SK-N-SH treated with all-trans-retinoic acid at 6 μM for 48 hours (cell line): ENCODE data around the gene CSN3.
"Not testable (repeated sequence)": the region's sequence is repeated elsewhere in the genome, so short reads cannot be mapped to it uniquely, and the experiment has no call there.

Source experiments
- ATAC-seq: fragments of 200-7000 bp; cut with Tn5 transposase; 3 replicates; pipeline ENCODE4 v1.9.1; 2020; ENCODE audit warnings: mild to moderate bottlenecking, moderate library complexity
- ARNTL ChIP-seq: fragments of 450-650 bp; formaldehyde crosslinking; IDR thresholded peaks from 2 replicates; pipeline ENCODE4 v1.5.0; 2020; ENCODE audit warnings: low read depth, mild to moderate bottlenecking, moderate library complexity, borderline replicate concordance
- BACH2 ChIP-seq: fragments of 250-450 bp; sonication (Bioruptor Pico); IDR thresholded peaks from 2 replicates; pipeline ENCODE4 v1.9.0; 2021; ENCODE audit warnings: mild to moderate bottlenecking, borderline replicate concordance
- CSDC2 ChIP-seq: fragments of 250-450 bp; sonication (Bioruptor Pico); IDR thresholded peaks from 2 replicates; pipeline ENCODE4 v1.5.0; 2020; ENCODE audit warnings: mild to moderate bottlenecking, moderate library complexity
- CSRNP3 ChIP-seq: fragments of 250-450 bp; sonication (Bioruptor Pico); IDR thresholded peaks from 2 replicates; pipeline ENCODE4 v1.5.1; 2021; ENCODE audit warnings: mild to moderate bottlenecking, moderate library complexity
- ESRRG ChIP-seq: fragments of 250-450 bp; sonication (Bioruptor Pico); IDR thresholded peaks from 2 replicates; pipeline ENCODE4 v1.6.1; 2021; ENCODE audit warnings: mild to moderate bottlenecking
- GLIS3 ChIP-seq: fragments of 250-450 bp; sonication (Bioruptor Pico); IDR thresholded peaks from 2 replicates; pipeline ENCODE4 v1.5.0; 2020; ENCODE audit warnings: mild to moderate bottlenecking, moderate library complexity
- ISL1 ChIP-seq: fragments of 250-450 bp; sonication (Bioruptor Pico); IDR thresholded peaks from 2 replicates; pipeline ENCODE4 v2.1.2; 2022; ENCODE audit warnings: mild to moderate bottlenecking, moderate library complexity
- OSR1 ChIP-seq: fragments of 250-450 bp; sonication (Bioruptor Pico); IDR thresholded peaks from 2 replicates; pipeline ENCODE4 v1.8.0; 2022; ENCODE audit warnings: moderate library complexity, mild to moderate bottlenecking, inconsistent platforms
- PATZ1 ChIP-seq: fragments of 250-450 bp; sonication (Bioruptor Pico); IDR thresholded peaks from 2 replicates; pipeline ENCODE4 v1.8.0; 2020; ENCODE audit warnings: mild to moderate bottlenecking, moderate library complexity, borderline replicate concordance
- PPARA ChIP-seq: fragments of 250-450 bp; sonication (Bioruptor Pico); IDR thresholded peaks from 2 replicates; pipeline ENCODE4 v1.5.0; 2020; ENCODE audit warnings: mild to moderate bottlenecking, borderline replicate concordance
- RARB ChIP-seq: fragments of 250-450 bp; sonication (Bioruptor Pico); IDR thresholded peaks from 2 replicates; pipeline ENCODE4 v1.8.0; 2021; ENCODE audit warnings: mild to moderate bottlenecking, moderate library complexity
- SNAI2 ChIP-seq: fragments of 250-450 bp; sonication (Bioruptor Pico); IDR thresholded peaks from 2 replicates; pipeline ENCODE4 v1.5.0; 2020; ENCODE audit warnings: mild to moderate bottlenecking, moderate library complexity
- TCF4 ChIP-seq: fragments of 250-450 bp; sonication (Bioruptor Pico); IDR thresholded peaks from 2 replicates; pipeline ENCODE4 v1.8.0; 2021; ENCODE audit warnings: mild to moderate bottlenecking, moderate library complexity, borderline replicate concordance
- TOX ChIP-seq: fragments of 250-450 bp; sonication (Bioruptor Pico); IDR thresholded peaks from 2 replicates; pipeline ENCODE4 v1.8.0; 2021; ENCODE audit warnings: mild to moderate bottlenecking, moderate library complexity, borderline replicate concordance
- ZC3H10 ChIP-seq: fragments of 250-450 bp; sonication (Bioruptor Pico); IDR thresholded peaks from 2 replicates; pipeline ENCODE4 v1.5.1; 2021; ENCODE audit warnings: mild to moderate bottlenecking, moderate library complexity
- ZFP3 ChIP-seq: fragments of 250-450 bp; sonication (Bioruptor Pico); IDR thresholded peaks from 2 replicates; pipeline ENCODE4 v1.5.0; 2020; ENCODE audit warnings: mild to moderate bottlenecking, moderate library complexity
- ZFP30 ChIP-seq: fragments of 450-650 bp; formaldehyde crosslinking; IDR thresholded peaks from 2 replicates; pipeline ENCODE4 v1.5.0; 2022; ENCODE audit warnings: mild to moderate bottlenecking, moderate library complexity
- ZNF565 ChIP-seq: fragments of 450-650 bp; formaldehyde crosslinking; conservative IDR thresholded peaks from 2 replicates; pipeline ENCODE4 v1.5.0; 2020; ENCODE audit warnings: low read depth, mild to moderate bottlenecking, moderate library complexity
- ZNF70 ChIP-seq: fragments of 450-650 bp; formaldehyde crosslinking; IDR thresholded peaks from 2 replicates; pipeline ENCODE4 v1.5.0; 2020; ENCODE audit warnings: mild to moderate bottlenecking, moderate library complexity
- ZNF8 ChIP-seq: fragments of 450-650 bp; formaldehyde crosslinking; IDR thresholded peaks from 2 replicates; pipeline ENCODE4 v1.5.0; 2020; ENCODE audit warnings: mild to moderate bottlenecking, moderate library complexity
- TF ChIP-seq, protein P1 (sequence below): fragments of 250-450 bp; sonication (Bioruptor Pico); IDR thresholded peaks from 2 replicates; pipeline ENCODE4 v1.5.1; 2020; ENCODE audit warnings: low read depth, mild to moderate bottlenecking, moderate library complexity
- TF ChIP-seq, protein P2 (sequence below): fragments of 250-450 bp; sonication (Bioruptor Pico); IDR thresholded peaks from 2 replicates; pipeline ENCODE4 v1.8.0; 2021; ENCODE audit warnings: low read depth, mild to moderate bottlenecking, moderate library complexity, borderline replicate concordance

Gene CSN3

GRCh38 chr4:70196857-70197256 is 45.5 kb upstream of the CSN3 start:
- ATAC-seq = no peak
- no peak for TF ChIP-seq ZNF70 (CRISPR knock-in tag)
- TF ChIP-seq ZFP30 = no peak
- no peak for TF ChIP-seq CSDC2
- no peak for TF ChIP-seq TCF4 (CRISPR knock-in tag)
- TF ChIP-seq, protein P1, sequence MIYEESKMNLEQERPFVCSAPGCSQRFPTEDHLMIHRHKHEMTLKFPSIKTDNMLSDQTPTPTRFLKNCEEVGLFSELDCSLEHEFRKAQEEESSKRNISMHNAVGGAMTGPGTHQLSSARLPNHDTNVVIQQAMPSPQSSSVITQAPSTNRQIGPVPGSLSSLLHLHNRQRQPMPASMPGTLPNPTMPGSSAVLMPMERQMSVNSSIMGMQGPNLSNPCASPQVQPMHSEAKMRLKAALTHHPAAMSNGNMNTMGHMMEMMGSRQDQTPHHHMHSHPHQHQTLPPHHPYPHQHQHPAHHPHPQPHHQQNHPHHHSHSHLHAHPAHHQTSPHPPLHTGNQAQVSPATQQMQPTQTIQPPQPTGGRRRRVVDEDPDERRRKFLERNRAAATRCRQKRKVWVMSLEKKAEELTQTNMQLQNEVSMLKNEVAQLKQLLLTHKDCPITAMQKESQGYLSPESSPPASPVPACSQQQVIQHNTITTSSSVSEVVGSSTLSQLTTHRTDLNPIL = no peak
- TF ChIP-seq CSRNP3 = no peak
- no peak for TF ChIP-seq ESRRG
- no peak for TF ChIP-seq ZNF8
- no peak for TF ChIP-seq ZNF565 (CRISPR knock-in tag)
- TF ChIP-seq ZFP3 = no peak
- TF ChIP-seq, protein P2, sequence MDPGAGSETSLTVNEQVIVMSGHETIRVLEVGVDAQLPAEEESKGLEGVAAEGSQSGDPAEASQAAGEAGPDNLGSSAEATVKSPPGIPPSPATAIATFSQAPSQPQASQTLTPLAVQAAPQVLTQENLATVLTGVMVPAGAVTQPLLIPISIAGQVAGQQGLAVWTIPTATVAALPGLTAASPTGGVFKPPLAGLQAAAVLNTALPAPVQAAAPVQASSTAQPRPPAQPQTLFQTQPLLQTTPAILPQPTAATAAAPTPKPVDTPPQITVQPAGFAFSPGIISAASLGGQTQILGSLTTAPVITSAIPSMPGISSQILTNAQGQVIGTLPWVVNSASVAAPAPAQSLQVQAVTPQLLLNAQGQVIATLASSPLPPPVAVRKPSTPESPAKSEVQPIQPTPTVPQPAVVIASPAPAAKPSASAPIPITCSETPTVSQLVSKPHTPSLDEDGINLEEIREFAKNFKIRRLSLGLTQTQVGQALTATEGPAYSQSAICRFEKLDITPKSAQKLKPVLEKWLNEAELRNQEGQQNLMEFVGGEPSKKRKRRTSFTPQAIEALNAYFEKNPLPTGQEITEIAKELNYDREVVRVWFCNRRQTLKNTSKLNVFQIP (CRISPR knock-in tag) = no peak
- TF ChIP-seq SNAI2 (CRISPR knock-in tag) = no peak
- TF ChIP-seq OSR1 (CRISPR knock-in tag) = no peak
- TF ChIP-seq ZC3H10 (CRISPR knock-in tag) = no peak
- no peak for TF ChIP-seq ISL1
- TF ChIP-seq PATZ1 = no peak
- no peak for TF ChIP-seq GLIS3 (CRISPR knock-in tag)
- TF ChIP-seq ARNTL = no peak
- TF ChIP-seq RARB (CRISPR knock-in tag) = no peak

- ATAC-seq = no peak
- TF ChIP-seq ZNF70 (CRISPR knock-in tag) (no peak), BACH2 (no peak), ZNF8 (no peak), PPARA (CRISPR knock-in tag) (no peak), GLIS3 (CRISPR knock-in tag) (no peak), TOX (CRISPR knock-in tag) (no peak)
- TF ChIP-seq, protein P2 (CRISPR knock-in tag) = no peak
Observed at GRCh38 chr4:70197842-70198241, 44.6 kb upstream of the CSN3 start.

- TF ChIP-seq ZNF8 = no peak
- TF ChIP-seq GLIS3 (CRISPR knock-in tag) = no peak
- TF ChIP-seq ZNF565 (CRISPR knock-in tag) = no peak
- TF ChIP-seq ZNF70 (CRISPR knock-in tag) = no peak
- TF ChIP-seq CSRNP3 = no peak
- no peak for TF ChIP-seq PATZ1
- TF ChIP-seq RARB (CRISPR knock-in tag) = no peak
- no peak for TF ChIP-seq SNAI2 (CRISPR knock-in tag)
- TF ChIP-seq ZFP3 = no peak
- no peak for TF ChIP-seq ISL1
- TF ChIP-seq, protein P2 (CRISPR knock-in tag) = no peak
- no peak for TF ChIP-seq PPARA (CRISPR knock-in tag)
- no peak for ATAC-seq
Observed at GRCh38 chr4:70203601-70204000, 38.8 kb upstream of the CSN3 start.

- ATAC-seq = not testable (repeated sequence)
Observed at GRCh38 chr4:70212752-70213151, 29.6 kb upstream of the CSN3 start.

GRCh38 chr4:70216109-70216508 is 26.3 kb upstream of the CSN3 start:
- ATAC-seq = not testable (repeated sequence)

GRCh38 chr4:70216550-70216949 is 25.8 kb upstream of the CSN3 start:
- ATAC-seq = not testable (repeated sequence)
